ENCODE data around the gene LARGE1. TPM values are rescaled to one million over a fixed set of nuclear protein-coding genes. Genes with fewer than 3 reads are reported as not detected.

Gene LARGE1
- total and polyA plus RNA-seq, 2 of the 4 experiments (the other 2 are of a cell fraction) = 6.2 to 12.4 TPM

- Histone ChIP-seq H4K20me1 (ENCODE audit: insufficient read depth, low read length) (no peaks in the 10 kb centered on the region), H3K36me3 (ENCODE audit: control insufficient read depth, insufficient read depth, low read length) (no peaks in the 10 kb centered on the region), H4K8ac (ENCODE audit: low read depth in 2 of 2, low read length in 2 of 2) (no peak overlapping the region), H2BK120ac (ENCODE audit: low read depth, low read length) (no peak overlapping the region), H2BK15ac (ENCODE audit: low read depth, low read length) (no peak overlapping the region), H3K9me3 (ENCODE audit: control insufficient read depth, insufficient read depth, low read length) (no peaks in the 10 kb centered on the region), H3K14ac (replicated peaks; ENCODE audit: low read depth, low read length) (no peak overlapping the region), H4K5ac (ENCODE audit: low read depth, low read length) (no peak overlapping the region), H3K56ac (ENCODE audit: extremely low read depth, insufficient read depth, low read length) (no peak overlapping the region), H3K18ac (ENCODE audit: low read depth, low read length) (no peak overlapping the region), H2BK5ac (ENCODE audit: low read depth, low read length, poor library complexity, severe bottlenecking) (no peak overlapping the region), H2BK20ac (ENCODE audit: low read depth, low read length) (no peak overlapping the region), H3K79me1 (ENCODE audit: low read depth in 1 of 2, low read length in 2 of 2) (no peaks in the 10 kb centered on the region), H3K9me1 (ENCODE audit: insufficient read depth, low read length) (no peaks in the 10 kb centered on the region), H2AK9ac (replicated peaks; ENCODE audit: low read depth, low read length, poor library complexity) (no peak overlapping the region), H3K4me1 (ENCODE audit: control insufficient read depth, insufficient read depth, low read length) (no peaks in the 10 kb centered on the region), H3K9ac (ENCODE audit: low read depth, low read length) (no peak overlapping the region), H3K27me3 (ENCODE audit: control insufficient read depth, insufficient read depth, low read length) (no peaks in the 10 kb centered on the region), H3K4me2 (ENCODE audit: low read depth, low read length) (no peak overlapping the region), H3K27ac (ENCODE audit: insufficient read depth, low read length) (no peak overlapping the region), H4K91ac (ENCODE audit: insufficient read depth, low read depth, low read length) (no peak overlapping the region), H2AFZ (replicated peaks; ENCODE audit: low read length, poor library complexity) (no peak overlapping the region), H2AK5ac (ENCODE audit: low read depth, low read length) (no peak overlapping the region), H3K23ac (ENCODE audit: low read depth, low read length) (no peak overlapping the region), H3K4me3 (ENCODE audit: insufficient read depth, low read depth, low read length) (no peak overlapping the region), H3K4ac (ENCODE audit: low read depth, low read length) (no peak overlapping the region)
- TF ChIP-seq CEBPB (IDR thresholded peaks at IDR 0.05; ENCODE audit: low read depth, low read length) (no peak), CHD1 (IDR thresholded peaks at IDR 0.05; ENCODE audit: low read depth, low read length) (no peak), MAZ (IDR thresholded peaks at IDR 0.05; ENCODE audit: borderline replicate concordance, low read depth, low read length) (no peak), FOS (IDR thresholded peaks at IDR 0.05; ENCODE audit: low read depth, low read length) (no peak), USF2 (IDR thresholded peaks at IDR 0.05; ENCODE audit: low read depth, low read length) (no peak), RCOR1 (IDR thresholded peaks at IDR 0.05; ENCODE audit: insufficient replicate concordance, low read length) (no peak), RAD21 (IDR thresholded peaks at IDR 0.05; ENCODE audit: low read length) (no peak), ELK1 (IDR thresholded peaks at IDR 0.05; ENCODE audit: borderline replicate concordance, low read depth, low read length) (no peak), NFE2L2 (IDR thresholded peaks at IDR 0.05; ENCODE audit: low read depth, low read length) (no peak), CTCF (conservative IDR thresholded peaks at IDR 0.05; ENCODE audit: low read depth, low read length) (no peak), MAFK (IDR thresholded peaks at IDR 0.05; ENCODE audit: low read depth, low read length) (no peak), SMC3 (IDR thresholded peaks at IDR 0.05; ENCODE audit: low read depth, low read length) (no peak), POLR2A (IDR thresholded peaks at IDR 0.05; ENCODE audit: low read depth, low read length) (no peak), RFX5 (IDR thresholded peaks at IDR 0.05; ENCODE audit: low read depth, low read length) (no peak), BHLHE40 (IDR thresholded peaks at IDR 0.05; ENCODE audit: low read depth, low read length) (no peak)
- 50% methylated on average over 1 of the region's 3 CpGs; no CpG with 5 or more reads in 1 of the 2 experiments for WGBS, 2 experiments (ENCODE audit: extremely low coverage in 2 of 2, insufficient read length in 1 of 2)
- DNase-seq (no peak), ATAC-seq (ENCODE audit: low read depth) (no peak)
- CTCF ChIA-PET = no interaction called here
- in situ Hi-C loops (cut with MboI; ENCODE audit: low sequenced_read_pairs) = no loop called here
- intact Hi-C loops (cut with micrococcal nuclease) = no loop called here
- no TSS peak for BruUV-seq (replicated peaks)
- dilution Hi-C loops (cut with HindIII; ENCODE audit: low sequenced_read_pairs, unreplicated experiment) = no loop called here
- POLR2A ChIA-PET (ENCODE audit: unreplicated experiment) = no interaction called here
Observed at GRCh38 chr22:33240888-33241475, 679.3 kb downstream of the LARGE1 start.

Measured in IMR-90 (cell line).